HG03097 (cell line): ENCODE data around the gene TFAP2E.
A peak's percentile ranks its signal among the peaks of the same experiment; 100 is the strongest.

Experiments
- ATAC-seq: cut with Tn5 transposase; IDR thresholded peaks from one replicate; pipeline ENCODE4 v1.9.1; 2021; ENCODE audit not compliant: unreplicated experiment, low FRiP score

The TFAP2E gene

GRCh38 chr1:35637401-35637809, 64.3 kb downstream of the TFAP2E start:
- ATAC-seq, result no peak

GRCh38 chr1:35640380-35641232, 67.5 kb downstream of the TFAP2E start:
- ATAC-seq, result no peak

- peak; percentile 79 for ATAC-seq
Observed at GRCh38 chr1:35641233-35641866, 68.2 kb downstream of the TFAP2E start, which contains the start of gene PSMB2. Gene PSMB2 (minus strand): TSS chr1:35641526. CDS start chr1:35641432, 94 bp downstream.

GRCh38 chr1:35642471-35642955, 69.4 kb downstream of the TFAP2E start:
- ATAC-seq, result no peak

GRCh38 chr1:35644204-35644603, 71.1 kb downstream of the TFAP2E start:
- no peak for ATAC-seq
